Parathyroid adenoma (tissue), 2 donors: ENCODE measurements around the gene UQCC2.

Source experiments
- H2AFZ ChIP-seq: fragments of 300-600 bp; sonication (generic); one replicate; pipeline ENCODE4 v1.7.0; 2017; ENCODE audit warnings: antibody characterized with exemption, mild to moderate bottlenecking
- H3K27ac ChIP-seq: fragments of 300-600 bp; sonication (generic); one replicate; pipeline ENCODE4 v1.7.0; 2017
- H3K27me3 ChIP-seq: fragments of 300-600 bp; sonication (generic); one replicate; pipeline ENCODE4 v1.7.0; 2017; ENCODE audit warnings: low read length; ENCODE audit not compliant: control insufficient read depth, insufficient read depth
- H3K36me3 ChIP-seq: fragments of 300-600 bp; sonication (generic); one replicate; pipeline ENCODE4 v1.7.0; 2017; ENCODE audit warnings: low read length; ENCODE audit not compliant: control insufficient read depth, insufficient read depth
- H3K4me1 ChIP-seq: fragments of 300-600 bp; sonication (generic); one replicate; pipeline ENCODE4 v1.7.0; 2017; ENCODE audit warnings: control low read depth
- H3K4me2 ChIP-seq: fragments of 300-600 bp; sonication (generic); one replicate; pipeline ENCODE4 v1.7.0; 2017; ENCODE audit warnings: low read length
- H3K4me3 ChIP-seq: fragments of 300-600 bp; sonication (generic); one replicate; pipeline ENCODE4 v1.7.0; 2017; ENCODE audit warnings: low read depth, low read length
- H3K79me2 ChIP-seq: fragments of 300-600 bp; sonication (generic); one replicate; pipeline ENCODE4 v1.7.0; 2017; ENCODE audit warnings: control low read depth
- H3K9ac ChIP-seq: fragments of 300-600 bp; sonication (generic); one replicate; pipeline ENCODE4 v1.7.0; 2017; ENCODE audit warnings: mild to moderate bottlenecking
- H3K9me3 ChIP-seq: fragments of 300-600 bp; sonication (generic); one replicate; pipeline ENCODE4 v1.7.0; 2017; ENCODE audit warnings: low read length; ENCODE audit not compliant: control insufficient read depth
- TF ChIP-seq, protein P1 (sequence below): fragments of 300-600 bp; sonication (generic); IDR thresholded peaks from one replicate; pipeline ENCODE4 v1.7.0; 2017; ENCODE audit warnings: antibody characterized with exemption, mild to moderate bottlenecking
- donor health status: primary hyperparathyroidism.

UQCC2 gene

GRCh38 chr6:33700391-33701050 is 11.0 kb downstream of the UQCC2 start:
- H3K36me3 ChIP-seq = no peaks in the 10 kb centered on the region
- H3K4me3 ChIP-seq = no peak overlapping the region
- peaks cover 2% of the 10 kb centered on the region for H3K79me2 ChIP-seq
- H3K27me3 ChIP-seq = no peaks in the 10 kb centered on the region
- no peaks in the 10 kb centered on the region for H3K9me3 ChIP-seq
- TF ChIP-seq, protein P1, sequence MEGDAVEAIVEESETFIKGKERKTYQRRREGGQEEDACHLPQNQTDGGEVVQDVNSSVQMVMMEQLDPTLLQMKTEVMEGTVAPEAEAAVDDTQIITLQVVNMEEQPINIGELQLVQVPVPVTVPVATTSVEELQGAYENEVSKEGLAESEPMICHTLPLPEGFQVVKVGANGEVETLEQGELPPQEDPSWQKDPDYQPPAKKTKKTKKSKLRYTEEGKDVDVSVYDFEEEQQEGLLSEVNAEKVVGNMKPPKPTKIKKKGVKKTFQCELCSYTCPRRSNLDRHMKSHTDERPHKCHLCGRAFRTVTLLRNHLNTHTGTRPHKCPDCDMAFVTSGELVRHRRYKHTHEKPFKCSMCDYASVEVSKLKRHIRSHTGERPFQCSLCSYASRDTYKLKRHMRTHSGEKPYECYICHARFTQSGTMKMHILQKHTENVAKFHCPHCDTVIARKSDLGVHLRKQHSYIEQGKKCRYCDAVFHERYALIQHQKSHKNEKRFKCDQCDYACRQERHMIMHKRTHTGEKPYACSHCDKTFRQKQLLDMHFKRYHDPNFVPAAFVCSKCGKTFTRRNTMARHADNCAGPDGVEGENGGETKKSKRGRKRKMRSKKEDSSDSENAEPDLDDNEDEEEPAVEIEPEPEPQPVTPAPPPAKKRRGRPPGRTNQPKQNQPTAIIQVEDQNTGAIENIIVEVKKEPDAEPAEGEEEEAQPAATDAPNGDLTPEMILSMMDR = peak; percentile 37
- H3K27ac ChIP-seq = no peak overlapping the region
- H2AFZ ChIP-seq = no peak overlapping the region
- no peaks in the 10 kb centered on the region for H3K4me1 ChIP-seq
- H3K4me2 ChIP-seq = no peak overlapping the region
- no peak overlapping the region for H3K9ac ChIP-seq

DNA sequence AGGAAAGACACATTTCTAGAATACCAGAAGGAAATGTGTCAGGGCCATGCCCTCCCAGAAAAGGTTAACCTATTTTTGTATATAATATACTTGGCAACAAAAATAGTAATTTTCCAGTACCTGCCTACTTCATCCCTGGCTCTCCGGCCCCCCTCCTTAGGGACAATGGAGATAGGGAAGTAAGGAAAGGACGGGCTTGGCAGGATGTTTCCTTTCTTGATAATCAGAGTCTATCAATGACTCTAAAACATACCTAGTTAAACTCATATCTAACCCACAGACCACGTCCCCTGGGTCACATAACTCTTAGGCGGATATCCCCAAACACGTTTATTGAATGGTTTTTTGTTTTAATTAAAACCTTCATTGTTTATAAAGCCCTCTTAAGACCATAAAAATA is 11.8 kb downstream of the UQCC2 start:
- H3K27ac ChIP-seq = no peak overlapping the region
- H3K4me1 ChIP-seq = no peaks in the 10 kb centered on the region
- TF ChIP-seq, protein P1 = no peak
- H2AFZ ChIP-seq = no peak overlapping the region
- H3K4me2 ChIP-seq = no peak overlapping the region
- no peaks in the 10 kb centered on the region for H3K27me3 ChIP-seq
- no peak overlapping the region for H3K9ac ChIP-seq
- no peak overlapping the region for H3K4me3 ChIP-seq
- H3K9me3 ChIP-seq = no peaks in the 10 kb centered on the region
- H3K36me3 ChIP-seq = no peaks in the 10 kb centered on the region
- peaks cover 2% of the 10 kb centered on the region for H3K79me2 ChIP-seq

GRCh38 chr6:33699131-33699530 is 12.4 kb downstream of the UQCC2 start:
- H3K27ac ChIP-seq = no peak overlapping the region
- no peaks in the 10 kb centered on the region for H3K4me1 ChIP-seq
- H3K36me3 ChIP-seq = no peaks in the 10 kb centered on the region
- no peak overlapping the region for H3K9ac ChIP-seq
- TF ChIP-seq, protein P1 = no peak
- H3K79me2 ChIP-seq = peaks cover 2% of the 10 kb centered on the region
- H2AFZ ChIP-seq = no peak overlapping the region
- H3K27me3 ChIP-seq = no peaks in the 10 kb centered on the region
- no peak overlapping the region for H3K4me3 ChIP-seq
- H3K4me2 ChIP-seq = no peak overlapping the region
- no peaks in the 10 kb centered on the region for H3K9me3 ChIP-seq

GRCh38 chr6:33698494-33698893 is 13.0 kb downstream of the UQCC2 start:
- H2AFZ ChIP-seq = no peak overlapping the region
- no peak overlapping the region for H3K4me2 ChIP-seq
- H3K27me3 ChIP-seq = no peaks in the 10 kb centered on the region
- H3K79me2 ChIP-seq = peaks cover 2% of the 10 kb centered on the region
- H3K9ac ChIP-seq = no peak overlapping the region
- no peaks in the 10 kb centered on the region for H3K4me1 ChIP-seq
- H3K4me3 ChIP-seq = no peak overlapping the region
- TF ChIP-seq, protein P1 = no peak
- H3K9me3 ChIP-seq = no peaks in the 10 kb centered on the region
- no peak overlapping the region for H3K27ac ChIP-seq
- no peaks in the 10 kb centered on the region for H3K36me3 ChIP-seq

DNA sequence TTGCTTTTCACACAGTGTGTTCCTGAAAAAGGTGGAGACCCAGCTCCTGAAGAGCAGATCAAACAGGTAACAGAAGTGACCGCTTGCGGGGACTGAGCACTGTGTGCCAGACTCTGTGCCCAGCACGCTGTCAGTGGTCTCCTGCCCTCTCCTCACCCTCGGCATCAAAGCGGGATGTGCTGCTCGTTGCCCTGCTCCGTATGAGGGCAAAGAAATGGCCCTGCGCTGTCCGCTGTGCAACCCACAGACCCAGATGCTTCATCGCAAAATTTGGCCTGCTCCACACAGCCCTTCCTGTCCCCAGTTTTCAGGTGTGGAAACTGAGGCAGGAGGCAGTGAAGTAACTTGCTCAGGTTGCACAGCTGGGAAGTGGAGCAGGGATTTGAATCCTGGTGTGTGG is 13.7 kb downstream of the UQCC2 start:
- H3K36me3 ChIP-seq = no peaks in the 10 kb centered on the region
- H3K79me2 ChIP-seq = peaks cover 2% of the 10 kb centered on the region
- H3K4me2 ChIP-seq = no peak overlapping the region
- H3K4me1 ChIP-seq = no peaks in the 10 kb centered on the region
- no peak overlapping the region for H3K4me3 ChIP-seq
- H3K27ac ChIP-seq = no peak overlapping the region
- no peaks in the 10 kb centered on the region for H3K27me3 ChIP-seq
- H3K9me3 ChIP-seq = no peaks in the 10 kb centered on the region
- H3K9ac ChIP-seq = no peak overlapping the region
- no peak overlapping the region for H2AFZ ChIP-seq
- TF ChIP-seq, protein P1 = no peak
